H1 (cell line): Measurements from ENCODE around the gene CACNA1A. TPM values are rescaled to one million over a fixed set of nuclear protein-coding genes. Genes with fewer than 3 reads are reported as not detected.

ENCODE experiments used
- CTCF ChIA-PET: fragments of 300-600 bp; sonication (Branson Sonifier 250); formaldehyde crosslinking; loops from one replicate; lab custom pipeline; 2021; ENCODE audit not compliant: partially characterized antibody; lab: Charles Lee
- POLR2A ChIA-PET: fragments of 300-600 bp; sonication (Branson Sonifier 250); formaldehyde crosslinking; loops from one replicate; lab custom pipeline; 2021; ENCODE audit warnings: inconsistent platforms; ENCODE audit not compliant: partially characterized antibody; lab: Charles Lee
- DNase-seq, 2 experiments: peaks; one replicate each; pipeline versions ENCODE4 v3.0.0 to v3.0.0-alpha.2; 2010 to 2022; ENCODE audit warnings: low spot score in 2 of 2, low read depth in 1 of 2, mixed read lengths in 1 of 2
- FAIRE-seq: peaks from 2 replicates; lab custom pipeline; 2011; peaks lifted over from hg19 to GRCh38; lab: Jason Lieb, UNC
- H2AFZ ChIP-seq: 2 replicates; pipeline ENCODE4 v1.8.1; 2012; ENCODE audit warnings: low read length, inconsistent platforms
- H2AK5ac ChIP-seq: 2 replicates; pipeline ENCODE4 v1.6.1; 2013; ENCODE audit warnings: low read depth, low read length
- H2BK120ac ChIP-seq: replicated peaks from 2 replicates; pipeline ENCODE3; 2013; ENCODE audit warnings: low read depth, low read length, inconsistent platforms
- H2BK12ac ChIP-seq: 2 replicates; pipeline ENCODE4 v1.6.1; 2013; ENCODE audit warnings: low read depth, low read length
- H2BK15ac ChIP-seq: 2 replicates; pipeline ENCODE4 v1.6.1; 2013; ENCODE audit warnings: low read length
- H2BK20ac ChIP-seq: 2 replicates; pipeline ENCODE4 v1.6.1; 2013; ENCODE audit warnings: low read length
- H2BK5ac ChIP-seq: 2 replicates; pipeline ENCODE4 v1.6.1; 2013; ENCODE audit warnings: low read depth, low read length
- H3K14ac ChIP-seq: 2 replicates; pipeline ENCODE4 v1.6.1; 2013; ENCODE audit warnings: inconsistent platforms; ENCODE audit not compliant: insufficient read length
- H3K18ac ChIP-seq: 2 replicates; pipeline ENCODE4 v1.6.1; 2013; ENCODE audit warnings: low read length; ENCODE audit errors: extremely low read depth
- H3K23ac ChIP-seq: 2 replicates; pipeline ENCODE4 v1.6.1; 2013; ENCODE audit warnings: inconsistent platforms; ENCODE audit not compliant: insufficient read length
- H3K23me2 ChIP-seq: 2 replicates; pipeline ENCODE4 v1.6.1; 2013; ENCODE audit warnings: low read depth, low read length
- H3K27ac ChIP-seq: 2 replicates; pipeline ENCODE4 v1.6.1; 2011; ENCODE audit warnings: low read depth, low read length, inconsistent platforms
- H3K27me3 ChIP-seq, 4 experiments: replicated peaks in 1 of 4; 1 replicate in 1 of 4; 2 replicates in 3 of 4; pipeline versions ENCODE4 v1.6.1 to v1.8.1; 2011 to 2013; ENCODE audit warnings: low read length in 3 of 4, mild to moderate bottlenecking in 3 of 4, inconsistent platforms in 2 of 4, mixed read lengths in 2 of 4, moderate library complexity in 1 of 4; ENCODE audit not compliant: control insufficient read depth in 3 of 4, insufficient read depth in 3 of 4; ENCODE audit errors: extremely low read depth in 1 of 4
- H3K36me3 ChIP-seq, 4 experiments: 2 replicates each; pipeline versions ENCODE4 v1.6.1 to v1.8.1; 2011 to 2013; ENCODE audit warnings: mild to moderate bottlenecking in 4 of 4, low read length in 3 of 4, moderate library complexity in 2 of 4, control low read depth in 1 of 4, inconsistent platforms in 1 of 4; ENCODE audit not compliant: insufficient read depth in 4 of 4, control insufficient read depth in 2 of 4
- H3K4ac ChIP-seq: replicated peaks from 2 replicates; pipeline ENCODE3; 2013; ENCODE audit warnings: low read length, low read depth, mixed read lengths, inconsistent platforms; ENCODE audit not compliant: insufficient read length
- H3K4me1 ChIP-seq, 4 experiments: replicated peaks in 1 of 4; 1 replicate in 1 of 4; 2 replicates in 3 of 4; pipeline versions ENCODE4 v1.6.1 to v1.8.1; 2011 to 2013; ENCODE audit warnings: low read length in 3 of 4, inconsistent platforms in 2 of 4, mixed read lengths in 1 of 4; ENCODE audit not compliant: insufficient read depth in 4 of 4, control insufficient read depth in 3 of 4
- H3K4me2 ChIP-seq, 2 experiments: 2 replicates each; pipeline versions ENCODE4 v1.6.1 to v1.8.1; 2011 to 2013; ENCODE audit warnings: low read depth in 2 of 2, low read length in 2 of 2, control low read depth in 1 of 2, inconsistent platforms in 1 of 2, mild to moderate bottlenecking in 1 of 2; ENCODE audit not compliant: insufficient read depth in 1 of 2
- H3K4me3 ChIP-seq, 4 experiments: fragments of 200-600, 300-600 bp in 1 of 4; sonication (generic), shearing (Covaris generic), sonication (Bioruptor Twin) in 1 of 4; 2 replicates each; pipeline versions ENCODE4 v1.5.1 to v1.8.1; 2011 to 2016; ENCODE audit warnings: low read length in 4 of 4, low read depth in 3 of 4, control low read depth in 2 of 4, inconsistent platforms in 2 of 4, mild to moderate bottlenecking in 2 of 4, mixed read lengths in 1 of 4, moderate library complexity in 1 of 4; ENCODE audit not compliant: insufficient read depth in 2 of 4; ENCODE audit errors: extremely low read depth in 1 of 4
- H3K56ac ChIP-seq: replicated peaks from 2 replicates; pipeline ENCODE3; 2013; ENCODE audit warnings: low read depth, mild to moderate bottlenecking, mixed read lengths, low read length, inconsistent platforms; ENCODE audit not compliant: insufficient read length
- H3K79me1 ChIP-seq: 2 replicates; pipeline ENCODE4 v1.6.1; 2013; ENCODE audit warnings: low read depth, low read length, control low read depth
- H3K79me2 ChIP-seq, 2 experiments: 2 replicates each; pipeline versions ENCODE4 v1.6.1 to v1.8.1; 2012 to 2013; ENCODE audit warnings: low read length in 2 of 2, mild to moderate bottlenecking in 2 of 2, inconsistent platforms in 1 of 2; ENCODE audit not compliant: insufficient read depth in 2 of 2, control insufficient read depth in 1 of 2
- H3K9ac ChIP-seq, 4 experiments: replicated peaks in 1 of 4; 1 replicate in 1 of 4; 2 replicates in 3 of 4; pipeline versions ENCODE4 v1.6.1 to v1.8.1; 2011 to 2013; ENCODE audit warnings: low read depth in 3 of 4, low read length in 3 of 4, control low read depth in 2 of 4, mild to moderate bottlenecking in 2 of 4, moderate library complexity in 2 of 4, inconsistent platforms in 1 of 4; ENCODE audit errors: extremely low read depth in 1 of 4
- H3K9me3 ChIP-seq, 2 experiments: 2 replicates each; pipeline versions ENCODE4 v1.6.1 to v1.8.1; 2012 to 2013; ENCODE audit warnings: mild to moderate bottlenecking in 2 of 2, moderate library complexity in 2 of 2, control low read depth in 1 of 2, inconsistent platforms in 1 of 2, low read depth in 1 of 2, low read length in 1 of 2, mixed read lengths in 1 of 2; ENCODE audit not compliant: insufficient read depth in 2 of 2
- H4K20me1 ChIP-seq, 2 experiments: replicated peaks in 1 of 2; 2 replicates each; pipeline versions ENCODE3 to v1.8.1; 2011 to 2013; ENCODE audit warnings: inconsistent platforms in 2 of 2, low read length in 2 of 2, mild to moderate bottlenecking in 1 of 2; ENCODE audit not compliant: insufficient read depth in 2 of 2, control insufficient read depth in 1 of 2
- H4K5ac ChIP-seq: 2 replicates; pipeline ENCODE4 v1.6.1; 2013; ENCODE audit warnings: low read length, low read depth, mixed read lengths, inconsistent platforms; ENCODE audit not compliant: insufficient read length
- H4K8ac ChIP-seq: 2 replicates; pipeline ENCODE4 v1.8.0; 2013; ENCODE audit warnings: mild to moderate bottlenecking, moderate library complexity, low read length, inconsistent platforms; ENCODE audit not compliant: insufficient read depth; ENCODE audit errors: extremely low read depth
- H4K91ac ChIP-seq: replicated peaks from 2 replicates; pipeline ENCODE3; 2013; ENCODE audit warnings: low read length, mixed read lengths, inconsistent platforms; ENCODE audit not compliant: insufficient read length
- BCL11A ChIP-seq, 2 experiments: IDR thresholded peaks; one replicate each; pipeline ENCODE4 v1.6.1; 2011; ENCODE audit warnings: low read depth in 2 of 2, low read length in 2 of 2, mild to moderate bottlenecking in 2 of 2
- WGBS, 2 experiments: shearing (Covaris generic) in 1 of 2; methylation state at CpG; one replicate each; pipeline versions ENCODE4 v1.1.6 to v1.1.7; 2013 to 2015; ENCODE audit warnings: low lambda C conversion rate in 2 of 2, mixed read lengths in 2 of 2, inconsistent platforms in 1 of 2, low coverage in 1 of 2, missing lambda C conversion rate in 1 of 2; ENCODE audit not compliant: insufficient replicate concordance in 2 of 2, insufficient coverage in 1 of 2, insufficient read length in 1 of 2; ENCODE audit errors: extremely low coverage in 1 of 2, missing lambda C conversion rate in 1 of 2; 5-methylcytosine and 5-hydroxymethylcytosine counted together
- polyA plus RNA-seq, 7 experiments: library from polyadenylated mRNA; depleted of rRNA in 3 of 7; stranded (reverse) in 5 of 7; unstranded in 2 of 7; fragments of >200 nt in 5 of 7; fragments of 200-250 nt in 2 of 7; gene quantifications; 1 replicate in 5 of 7; 2 replicates in 1 of 7; 4 replicates in 1 of 7; pipeline versions ENCODE4 v1.2.1 to v1.2.3, GENCODE V29; 2011 to 2013; ENCODE audit warnings: missing spikeins in 2 of 7, mixed read lengths in 2 of 7
- total RNA-seq: library from RNA; stranded (reverse); fragmentation: NEBNext Ultra II Directional; extraction: Animal tissue kit (Norgen Biotek cat#: 25700); gene quantifications from 2 replicates; pipeline ENCODE4 v1.2.1, GENCODE V29; 2021

CACNA1A gene
- total and polyA plus RNA-seq, 2 of the 8 experiments (the other 6 are each of a cell fraction or from before 2014, with no cell fraction given): 10.7 to 25.3 TPM

- Histone ChIP-seq H3K4me3 (no peak overlapping the region), H3K4me2 (no peak overlapping the region), H2BK12ac (no peak overlapping the region), H3K23ac (no peak overlapping the region), H4K20me1 (peaks cover 0 to 6% of the 10 kb centered on the region in 2 experiments), H3K79me1 (no peaks in the 10 kb centered on the region), H3K27me3 (no peaks in the 10 kb centered on the region), H4K5ac (no peak overlapping the region), H3K4me1 (peaks cover 11 to 30% (median 15%) of the 10 kb centered on the region in 4 experiments), H4K8ac (no peak overlapping the region), H3K9ac (no peak overlapping the region), H2BK20ac (no peak overlapping the region), H3K27ac (no peak overlapping the region), H3K4ac (no peak overlapping the region), H3K23me2 (peaks cover 2% of the 10 kb centered on the region; the same call in 1 of the 2 replicates), H3K18ac (no peak overlapping the region), H2BK15ac (no peak overlapping the region), H2AFZ (no peak overlapping the region), H3K36me3 (no peaks in the 10 kb centered on the region), H4K91ac (no peak overlapping the region), H2BK120ac (no peak overlapping the region), H3K79me2 (no peaks in the 10 kb centered on the region), H2BK5ac (no peak overlapping the region), H2AK5ac (no peak overlapping the region), H3K56ac (no peak overlapping the region), H3K9me3 (no peaks in the 10 kb centered on the region), H3K14ac (no peak overlapping the region)
- FAIRE-seq: peak; percentile 60
- ChIA-PET CTCF (no interaction called here), POLR2A (no interaction called here)
- WGBS, 2 experiments: 42% methylated on average over 6 of the region's 6 CpGs; no CpG with 5 or more reads in 1 of the 2 experiments
- DNase-seq: peak in 1 of 2 experiments; percentile 84
- no peak for TF ChIP-seq BCL11A (IDR thresholded peaks at IDR 0.05; ENCODE audit: low read depth in 2 of 2, low read length in 2 of 2)
Measured at GRCh38 chr19:13463296-13463695, 43.0 kb downstream of the CACNA1A start.
